Stimulated activated naive B cell treated with anti-CD40 and anti-IgM and Interleukin-4, amounts not matched to agents 10 μg/mL and 1 μg/mL and 100 μg/mL, for 72 hours (primary cell): ENCODE measurements around the gene ANAPC16.

Source experiments
- ATAC-seq, 2 donors: fragments of 150-1000 bp; cut with Tn5 transposase; replicated peaks; 2 replicates each; pipeline ENCODE4 v1.10.0; 2021; ENCODE audit warnings: moderate library complexity in 1 of 2
- DNase-seq: peaks from one replicate; pipeline ENCODE4 v3.0.0; 2021
- H3K27ac Mint-ChIP-seq: one replicate; pipeline ENCODE4 v1.8.0; 2022; ENCODE audit warnings: mild to moderate bottlenecking, mixed read lengths
- H3K27me3 Mint-ChIP-seq, 2 donors: one replicate each; pipeline ENCODE4 v1.8.0; 2022; ENCODE audit warnings: mixed read lengths in 2 of 2
- H3K36me3 Mint-ChIP-seq, 2 donors: one replicate each; pipeline ENCODE4 v1.8.0; 2022; ENCODE audit warnings: mixed read lengths in 2 of 2, mild to moderate bottlenecking in 1 of 2
- H3K4me1 Mint-ChIP-seq, 2 donors: one replicate each; pipeline ENCODE4 v1.8.0; 2022; ENCODE audit warnings: mixed read lengths in 2 of 2, mild to moderate bottlenecking in 1 of 2
- H3K4me3 Mint-ChIP-seq, 2 donors: one replicate each; pipeline ENCODE4 v1.8.0; 2022; ENCODE audit warnings: mild to moderate bottlenecking in 2 of 2, mixed read lengths in 2 of 2, moderate library complexity in 1 of 2
- H3K9me3 Mint-ChIP-seq, 2 donors: one replicate each; pipeline ENCODE4 v1.8.0; 2022; ENCODE audit warnings: mixed read lengths in 2 of 2, mild to moderate bottlenecking in 1 of 2

Gene ANAPC16

GRCh38 chr10:72270607-72271281 is 54.9 kb downstream of the ANAPC16 start:
- no peak for DNase-seq
- H3K4me3 Mint-ChIP-seq, result no peak overlapping the region
- H3K27me3 Mint-ChIP-seq, result no peaks in the 10 kb centered on the region
- ATAC-seq, result no peak
- H3K4me1 Mint-ChIP-seq, result peaks cover 19 to 44% of the 10 kb centered on the region in 2 donors
- H3K9me3 Mint-ChIP-seq, result no peaks in the 10 kb centered on the region
- H3K27ac Mint-ChIP-seq, result no peak overlapping the region
- peaks cover 13 to 14% of the 10 kb centered on the region in 2 donors for H3K36me3 Mint-ChIP-seq

GRCh38 chr10:72272689-72273409 is 57.0 kb downstream of the ANAPC16 start:
- H3K27me3 Mint-ChIP-seq, result no peaks in the 10 kb centered on the region
- peaks cover 18 to 27% of the 10 kb centered on the region in 2 donors for H3K36me3 Mint-ChIP-seq
- ATAC-seq, result peak; percentile 32 to 39
- no peaks in the 10 kb centered on the region for H3K9me3 Mint-ChIP-seq
- DNase-seq, result peak; percentile 48
- peaks cover 30 to 58% of the 10 kb centered on the region in 2 donors for H3K4me1 Mint-ChIP-seq
- H3K27ac Mint-ChIP-seq, result peak overlapping the region; percentile 77
- peak overlapping the region; percentile 93 to 100 for H3K4me3 Mint-ChIP-seq

DNA sequence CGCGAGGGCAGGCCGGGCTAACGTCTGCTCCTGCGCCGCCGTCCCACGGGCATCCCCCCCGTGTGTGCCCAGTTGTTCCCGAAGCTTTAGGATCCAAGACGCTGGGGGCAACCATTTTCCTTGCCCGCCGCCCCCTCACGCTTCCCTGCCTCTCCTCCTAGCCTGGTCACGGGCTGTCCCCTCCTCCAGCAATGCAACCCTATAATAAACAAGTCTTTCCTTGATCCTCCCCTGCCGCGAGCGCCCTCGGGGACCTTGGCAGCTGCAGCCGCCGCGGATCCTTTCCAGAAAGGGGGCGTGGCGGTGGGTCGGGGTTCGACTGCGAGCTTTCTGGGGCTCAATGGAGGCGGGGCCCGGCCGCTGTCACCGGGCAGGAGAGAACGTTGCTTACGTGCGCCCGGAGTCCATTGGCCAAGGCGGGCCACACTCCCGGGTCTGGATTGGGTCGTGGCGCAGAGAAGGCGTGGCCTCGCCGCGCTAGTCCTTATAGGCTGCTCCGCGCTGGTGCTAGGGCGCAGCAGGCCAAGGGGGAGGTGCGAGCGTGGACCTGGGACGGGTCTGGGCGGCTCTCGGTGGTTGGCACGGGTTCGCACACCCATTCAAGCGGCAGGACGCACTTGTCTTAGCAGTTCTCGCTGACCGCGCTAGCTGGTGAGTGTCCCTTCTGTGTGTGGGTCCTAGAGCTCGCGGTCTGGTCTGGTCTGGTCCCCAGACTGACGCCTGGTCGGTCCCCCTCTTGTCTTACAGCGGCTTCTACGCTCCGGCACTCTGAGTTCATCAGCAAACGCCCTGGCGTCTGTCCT is 57.8 kb downstream of the ANAPC16 start, which contains the start of gene DDIT4:
DDIT4 (plus strand) TSS at position 515 of the 803 bp plus-strand sequence. CDS start 293 bp downstream, outside the sequence.
- Mint-ChIP-seq H3K4me3 (peak within 1 kb of the TSS; percentile 93 to 100), H3K4me1 (peaks cover 32 to 58% of the 10 kb centered on the region in 2 donors), H3K9me3 (no peaks in the 10 kb centered on the region), H3K27me3 (no peaks in the 10 kb centered on the region), H3K36me3 (peaks cover 18 to 27% of the 10 kb centered on the region in 2 donors), H3K27ac (peak within 1 kb of the TSS; percentile 98)
- ATAC-seq, result peak; percentile 93 to 95
- peak; percentile 97 for DNase-seq

- Mint-ChIP-seq H3K27ac (peak overlapping the region; percentile 98), H3K36me3 (peaks cover 18 to 27% of the 10 kb centered on the region in 2 donors), H3K9me3 (no peaks in the 10 kb centered on the region), H3K4me1 (peaks cover 32 to 58% of the 10 kb centered on the region in 2 donors), H3K4me3 (peak overlapping the region; percentile 93 to 100), H3K27me3 (no peaks in the 10 kb centered on the region)
- peak; percentile 5 to 6 for ATAC-seq
- DNase-seq, result no peak
These were observed 58.5 kb downstream of the ANAPC16 start for GRCh38 chr10:72274213-72274729.

- H3K4me3 Mint-ChIP-seq, result peak overlapping the region; percentile 93 to 100
- H3K27me3 Mint-ChIP-seq, result no peaks in the 10 kb centered on the region
- ATAC-seq, result peak; percentile 26 to 47
- H3K27ac Mint-ChIP-seq, result peak overlapping the region; percentile 98
- H3K9me3 Mint-ChIP-seq, result no peaks in the 10 kb centered on the region
- DNase-seq, result peak; percentile 65
- H3K36me3 Mint-ChIP-seq, result peaks cover 18 to 27% of the 10 kb centered on the region in 2 donors
- H3K4me1 Mint-ChIP-seq, result peaks cover 32 to 58% of the 10 kb centered on the region in 2 donors
These were observed 59.0 kb downstream of the ANAPC16 start for GRCh38 chr10:72274730-72275350.

DNA sequence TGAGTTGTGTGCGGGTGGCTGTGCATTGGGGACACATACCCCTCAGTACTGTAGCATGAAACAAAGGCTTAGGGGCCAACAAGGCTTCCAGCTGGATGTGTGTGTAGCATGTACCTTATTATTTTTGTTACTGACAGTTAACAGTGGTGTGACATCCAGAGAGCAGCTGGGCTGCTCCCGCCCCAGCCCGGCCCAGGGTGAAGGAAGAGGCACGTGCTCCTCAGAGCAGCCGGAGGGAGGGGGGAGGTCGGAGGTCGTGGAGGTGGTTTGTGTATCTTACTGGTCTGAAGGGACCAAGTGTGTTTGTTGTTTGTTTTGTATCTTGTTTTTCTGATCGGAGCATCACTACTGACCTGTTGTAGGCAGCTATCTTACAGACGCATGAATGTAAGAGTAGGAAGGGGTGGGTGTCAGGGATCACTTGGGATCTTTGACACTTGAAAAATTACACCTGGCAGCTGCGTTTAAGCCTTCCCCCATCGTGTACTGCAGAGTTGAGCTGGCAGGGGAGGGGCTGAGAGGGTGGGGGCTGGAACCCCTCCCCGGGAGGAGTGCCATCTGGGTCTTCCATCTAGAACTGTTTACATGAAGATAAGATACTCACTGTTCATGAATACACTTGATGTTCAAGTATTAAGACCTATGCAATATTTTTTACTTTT is 59.7 kb downstream of the ANAPC16 start:
- Mint-ChIP-seq H3K27ac (peak overlapping the region; percentile 98), H3K4me1 (peaks cover 32 to 53% of the 10 kb centered on the region in 2 donors), H3K9me3 (no peaks in the 10 kb centered on the region), H3K27me3 (no peaks in the 10 kb centered on the region), H3K4me3 (peak overlapping the region; percentile 93 to 100), H3K36me3 (peaks cover 18 to 27% of the 10 kb centered on the region in 2 donors)
- ATAC-seq (no peak), DNase-seq (no peak)

- Mint-ChIP-seq H3K4me3 (peak overlapping the region; percentile 93 to 100), H3K9me3 (no peaks in the 10 kb centered on the region), H3K4me1 (peaks cover 31 to 47% of the 10 kb centered on the region in 2 donors), H3K27me3 (no peaks in the 10 kb centered on the region), H3K36me3 (peaks cover 18 to 27% of the 10 kb centered on the region in 2 donors), H3K27ac (peak overlapping the region; percentile 98)
- no peak for ATAC-seq
- no peak for DNase-seq
These were observed 60.2 kb downstream of the ANAPC16 start for GRCh38 chr10:72276013-72276387.

- ATAC-seq (no peak), DNase-seq (no peak)
- H3K9me3 Mint-ChIP-seq, result no peaks in the 10 kb centered on the region
- H3K4me1 Mint-ChIP-seq, result peaks cover 32 to 44% of the 10 kb centered on the region in 2 donors
- H3K27me3 Mint-ChIP-seq, result no peaks in the 10 kb centered on the region
- peak overlapping the region; percentile 93 to 100 for H3K4me3 Mint-ChIP-seq
- H3K27ac Mint-ChIP-seq, result peak overlapping the region; percentile 31
- H3K36me3 Mint-ChIP-seq, result peaks cover 18 to 27% of the 10 kb centered on the region in 2 donors
These were observed 60.9 kb downstream of the ANAPC16 start for GRCh38 chr10:72276421-72277339.

GRCh38 chr10:72277340-72277995 is 61.7 kb downstream of the ANAPC16 start:
- Mint-ChIP-seq H3K36me3 (peaks cover 18 to 27% of the 10 kb centered on the region in 2 donors), H3K4me3 (no peak overlapping the region), H3K4me1 (peaks cover 32 to 39% of the 10 kb centered on the region in 2 donors), H3K9me3 (no peaks in the 10 kb centered on the region), H3K27ac (no peak overlapping the region), H3K27me3 (no peaks in the 10 kb centered on the region)
- no peak for DNase-seq
- no peak for ATAC-seq

DNA sequence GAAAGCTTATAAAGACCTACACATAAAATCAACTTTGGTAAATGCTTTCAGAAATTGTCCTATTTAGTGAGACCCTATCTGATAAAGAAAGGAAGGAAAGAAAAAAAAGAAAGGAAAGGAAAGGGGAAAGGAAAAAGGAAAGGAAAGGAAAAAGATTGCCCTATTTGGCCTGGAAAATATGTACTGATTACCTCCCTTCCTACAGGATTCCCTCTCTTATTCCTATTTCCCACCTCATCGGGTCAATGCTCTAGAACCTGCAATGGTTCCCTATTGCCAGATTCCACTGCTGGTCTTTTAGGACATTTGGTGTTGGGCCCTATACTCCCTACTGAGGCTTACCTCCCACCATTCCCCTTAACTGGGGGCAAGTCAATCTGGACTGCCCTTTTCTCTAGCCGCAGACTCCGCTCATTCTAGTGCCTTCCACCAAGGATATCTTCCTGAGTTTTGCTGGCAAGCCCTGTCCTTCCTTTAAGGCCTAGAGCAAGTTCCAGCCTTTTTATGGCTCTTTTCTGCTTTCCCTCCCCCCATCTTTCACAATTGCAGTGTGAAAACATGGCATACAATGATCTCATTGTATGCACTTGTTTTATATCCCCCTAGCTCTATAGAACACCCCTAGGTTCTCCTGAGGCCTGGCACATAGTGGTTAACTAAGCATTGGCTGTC is 62.3 kb downstream of the ANAPC16 start:
- H3K4me3 Mint-ChIP-seq, result no peak overlapping the region
- peaks cover 18 to 27% of the 10 kb centered on the region in 2 donors for H3K36me3 Mint-ChIP-seq
- no peak overlapping the region for H3K27ac Mint-ChIP-seq
- no peaks in the 10 kb centered on the region for H3K27me3 Mint-ChIP-seq
- no peak for ATAC-seq
- H3K4me1 Mint-ChIP-seq, result peaks cover 36 to 39% of the 10 kb centered on the region in 2 donors
- no peaks in the 10 kb centered on the region for H3K9me3 Mint-ChIP-seq
- DNase-seq, result no peak

GRCh38 chr10:72278668-72279393 is 63.0 kb downstream of the ANAPC16 start:
- Mint-ChIP-seq H3K9me3 (no peaks in the 10 kb centered on the region), H3K4me1 (peaks cover 34% of the 10 kb centered on the region in 2 donors), H3K36me3 (peaks cover 18 to 27% of the 10 kb centered on the region in 2 donors), H3K4me3 (no peak overlapping the region), H3K27me3 (no peaks in the 10 kb centered on the region), H3K27ac (no peak overlapping the region)
- no peak for DNase-seq
- ATAC-seq, result no peak
